ENCODE results near the gene OSBP2.
"Not testable (repeated sequence)": the region's sequence is repeated elsewhere in the genome, so short reads cannot be mapped to it uniquely, and the experiment has no call there.

The OSBP2 gene

GRCh38 chr22:30679895-30680690, 14.6 kb upstream of the OSBP2 start:
- DNase-seq, result not testable (repeated sequence)

- DNase-seq, result no peak
Measured at GRCh38 chr22:30680991-30681770, 13.5 kb upstream of the OSBP2 start.

- DNase-seq, result no peak
Measured at GRCh38 chr22:30681831-30682230, 12.8 kb upstream of the OSBP2 start.

GRCh38 chr22:30685178-30685577, 9.5 kb upstream of the OSBP2 start:
- no peak for DNase-seq

- no peak for DNase-seq
Measured at GRCh38 chr22:30687358-30687757, 7.3 kb upstream of the OSBP2 start.

- no peak for DNase-seq
Measured at GRCh38 chr22:30689622-30690021, 5.1 kb upstream of the OSBP2 start.

GRCh38 chr22:30691204-30691603, 3.5 kb upstream of the OSBP2 start:
- DNase-seq, result no peak

- DNase-seq, result no peak
Measured at GRCh38 chr22:30694171-30694639, 469 bp upstream of the OSBP2 start.

GRCh38 chr22:30695351-30695851, 727 bp downstream of the OSBP2 start:
- no peak for DNase-seq

GRCh38 chr22:30695871-30696655, 1.4 kb downstream of the OSBP2 start:
- no peak for DNase-seq

GRCh38 chr22:30697975-30698374, 3.3 kb downstream of the OSBP2 start:
- DNase-seq, result no peak

GRCh38 chr22:30701872-30702271, 7.2 kb downstream of the OSBP2 start:
- DNase-seq, result no peak

GRCh38 chr22:30702856-30703255, 8.2 kb downstream of the OSBP2 start:
- DNase-seq, result no peak

- DNase-seq, result no peak
Measured at GRCh38 chr22:30704978-30705377, 10.3 kb downstream of the OSBP2 start.

- DNase-seq, result no peak
Measured at GRCh38 chr22:30705710-30706651, 11.3 kb downstream of the OSBP2 start.

GRCh38 chr22:30709980-30710379, 15.3 kb downstream of the OSBP2 start:
- not testable (repeated sequence) for DNase-seq

- DNase-seq, result no peak
Measured at GRCh38 chr22:30712094-30712493, 17.4 kb downstream of the OSBP2 start.

GRCh38 chr22:30714062-30714461, 19.4 kb downstream of the OSBP2 start:
- DNase-seq, result no peak

- DNase-seq, result no peak
Measured at GRCh38 chr22:30717331-30717921, 22.8 kb downstream of the OSBP2 start.

- no peak for DNase-seq
Measured at GRCh38 chr22:30717952-30718351, 23.3 kb downstream of the OSBP2 start.

- DNase-seq, result no peak
Measured at GRCh38 chr22:30718491-30718890, 23.8 kb downstream of the OSBP2 start.

Data from Kasumi-1 (cell line).